Mesendoderm (in vitro differentiated cells): ENCODE data around the gene OPCML.

Experiments
- DNase-seq: peaks from one replicate; pipeline ENCODE4 v3.0.0; 2013
- H2AK5ac ChIP-seq: 2 replicates; pipeline ENCODE4 v1.6.1; 2013; ENCODE audit warnings: low read length, inconsistent platforms
- H2BK120ac ChIP-seq: 2 replicates; pipeline ENCODE4 v1.6.1; 2013; ENCODE audit warnings: low read depth, mild to moderate bottlenecking, low read length, moderate library complexity, mixed read lengths
- H2BK15ac ChIP-seq: replicated peaks from 2 replicates; pipeline ENCODE4 v1.6.1; 2013; ENCODE audit warnings: low read depth, mild to moderate bottlenecking, moderate library complexity
- H2BK5ac ChIP-seq: 2 replicates; pipeline ENCODE4 v1.6.1; 2013; ENCODE audit warnings: low read length, inconsistent platforms
- H3K18ac ChIP-seq: 2 replicates; pipeline ENCODE4 v1.6.1; 2013; ENCODE audit warnings: mild to moderate bottlenecking, low read length, mixed read lengths
- H3K23ac ChIP-seq: one replicate; pipeline ENCODE4 v1.6.1; 2013; ENCODE audit warnings: low read length
- H3K27ac ChIP-seq: 2 replicates; pipeline ENCODE4 v1.5.1; 2013; ENCODE audit warnings: low read depth, mild to moderate bottlenecking, inconsistent platforms, low read length, moderate library complexity
- H3K27me3 ChIP-seq: 2 replicates; pipeline ENCODE4 v1.6.1; 2013; ENCODE audit warnings: low read length, control low read depth, mild to moderate bottlenecking, inconsistent platforms; ENCODE audit not compliant: insufficient read depth, poor library complexity
- H3K36me3 ChIP-seq: 2 replicates; pipeline ENCODE4 v1.6.1; 2013; ENCODE audit warnings: low read length, inconsistent platforms; ENCODE audit not compliant: control insufficient read depth, insufficient read depth
- H3K4ac ChIP-seq: one replicate; pipeline ENCODE4 v1.6.1; 2013; ENCODE audit warnings: low read depth, mild to moderate bottlenecking, low read length, moderate library complexity
- H3K4me1 ChIP-seq: 2 replicates; pipeline ENCODE4 v1.6.1; 2013; ENCODE audit warnings: low read depth, low read length, inconsistent platforms; ENCODE audit not compliant: control insufficient read depth
- H3K4me2 ChIP-seq: 2 replicates; pipeline ENCODE4 v1.6.1; 2013; ENCODE audit warnings: low read length
- H3K4me3 ChIP-seq: 2 replicates; pipeline ENCODE4 v1.5.1; 2013; ENCODE audit warnings: mild to moderate bottlenecking, low read length
- H3K56ac ChIP-seq: one replicate; pipeline ENCODE4 v1.6.1; 2013; ENCODE audit warnings: low read length
- H3K79me1 ChIP-seq: 2 replicates; pipeline ENCODE4 v1.6.1; 2013; ENCODE audit warnings: low read length, inconsistent platforms
- H3K79me2 ChIP-seq: 2 replicates; pipeline ENCODE4 v1.6.1; 2013; ENCODE audit warnings: mild to moderate bottlenecking, low read length; ENCODE audit not compliant: control insufficient read depth, insufficient read depth
- H3K9ac ChIP-seq: 2 replicates; pipeline ENCODE4 v1.6.1; 2013; ENCODE audit warnings: low read length, inconsistent platforms
- H4K5ac ChIP-seq: one replicate; pipeline ENCODE4 v1.6.1; 2013; ENCODE audit warnings: low read length
- H4K8ac ChIP-seq: one replicate; pipeline ENCODE4 v1.6.1; 2013; ENCODE audit warnings: low read depth, mild to moderate bottlenecking, control low read depth, low read length, moderate library complexity
- WGBS: extraction: QIAGEN DNeasy Blood & Tissue Kit; methylation state at CpG from one replicate; pipeline ENCODE4 v1.1.7; 2013; ENCODE audit warnings: low lambda C conversion rate, missing lambda C conversion rate; ENCODE audit not compliant: insufficient coverage; ENCODE audit errors: extremely low coverage; 5-methylcytosine and 5-hydroxymethylcytosine counted together

Gene OPCML

GRCh38 chr11:133263332-133263731 is 269.0 kb downstream of the OPCML start:
- Histone ChIP-seq H3K27me3 (no peaks in the 10 kb centered on the region), H3K18ac (no peak overlapping the region), H3K4me1 (no peaks in the 10 kb centered on the region), H3K27ac (no peak overlapping the region), H3K4me2 (no peak overlapping the region), H2BK120ac (no peak overlapping the region), H3K23ac (no peak overlapping the region), H3K4me3 (no peak overlapping the region), H2BK5ac (no peak overlapping the region), H3K4ac (no peak overlapping the region), H4K8ac (no peak overlapping the region), H2BK15ac (no peak overlapping the region), H3K79me2 (no peaks in the 10 kb centered on the region), H3K56ac (no peak overlapping the region), H3K9ac (no peak overlapping the region), H2AK5ac (no peak overlapping the region), H3K79me1 (no peaks in the 10 kb centered on the region), H4K5ac (no peak overlapping the region), H3K36me3 (no peaks in the 10 kb centered on the region)
- WGBS: no CpG with 5 or more reads among the region's 2 CpGs
- DNase-seq: no peak

- no peak for DNase-seq
- H3K79me1 ChIP-seq: no peaks in the 10 kb centered on the region
- no peak overlapping the region for H2AK5ac ChIP-seq
- no peaks in the 10 kb centered on the region for H3K79me2 ChIP-seq
- H4K8ac ChIP-seq: no peak overlapping the region
- H3K18ac ChIP-seq: no peak overlapping the region
- no peak overlapping the region for H2BK5ac ChIP-seq
- no peak overlapping the region for H3K4ac ChIP-seq
- H3K9ac ChIP-seq: no peak overlapping the region
- WGBS: no CpG with 5 or more reads among the region's 2 CpGs
- H2BK15ac ChIP-seq: no peak overlapping the region
- H3K23ac ChIP-seq: no peak overlapping the region
- H3K4me2 ChIP-seq: no peak overlapping the region
- no peaks in the 10 kb centered on the region for H3K36me3 ChIP-seq
- no peak overlapping the region for H4K5ac ChIP-seq
- H3K4me1 ChIP-seq: no peaks in the 10 kb centered on the region
- no peaks in the 10 kb centered on the region for H3K27me3 ChIP-seq
- no peak overlapping the region for H3K4me3 ChIP-seq
- H3K56ac ChIP-seq: no peak overlapping the region
- no peak overlapping the region for H2BK120ac ChIP-seq
- no peak overlapping the region for H3K27ac ChIP-seq
Observed at GRCh38 chr11:133258751-133259150, 273.6 kb downstream of the OPCML start.

GRCh38 chr11:133254601-133255000 is 277.7 kb downstream of the OPCML start:
- Histone ChIP-seq H3K56ac (no peak overlapping the region), H3K27me3 (no peaks in the 10 kb centered on the region), H3K27ac (no peak overlapping the region), H3K9ac (no peak overlapping the region), H2BK120ac (no peak overlapping the region), H4K8ac (no peak overlapping the region), H3K4me3 (no peak overlapping the region), H2BK5ac (no peak overlapping the region), H2BK15ac (no peak overlapping the region), H3K4ac (no peak overlapping the region), H3K4me2 (no peak overlapping the region), H3K23ac (no peak overlapping the region), H3K36me3 (no peaks in the 10 kb centered on the region), H4K5ac (no peak overlapping the region), H3K4me1 (no peaks in the 10 kb centered on the region), H3K79me1 (no peaks in the 10 kb centered on the region), H2AK5ac (no peak overlapping the region), H3K79me2 (no peaks in the 10 kb centered on the region), H3K18ac (no peak overlapping the region)
- no peak for DNase-seq
- no CpG with 5 or more reads among the region's 3 CpGs for WGBS

- H3K4me1 ChIP-seq: no peaks in the 10 kb centered on the region
- no peak overlapping the region for H3K4me2 ChIP-seq
- no peaks in the 10 kb centered on the region for H3K79me1 ChIP-seq
- no peak overlapping the region for H3K23ac ChIP-seq
- H4K5ac ChIP-seq: no peak overlapping the region
- no peak overlapping the region for H3K18ac ChIP-seq
- H3K79me2 ChIP-seq: no peaks in the 10 kb centered on the region
- DNase-seq: no peak
- no peak overlapping the region for H2BK15ac ChIP-seq
- H2BK120ac ChIP-seq: no peak overlapping the region
- WGBS: no CpG with 5 or more reads among the region's 3 CpGs
- H3K4me3 ChIP-seq: no peak overlapping the region
- H3K27ac ChIP-seq: no peak overlapping the region
- no peak overlapping the region for H2BK5ac ChIP-seq
- no peak overlapping the region for H3K4ac ChIP-seq
- H3K56ac ChIP-seq: no peak overlapping the region
- no peaks in the 10 kb centered on the region for H3K36me3 ChIP-seq
- no peaks in the 10 kb centered on the region for H3K27me3 ChIP-seq
- no peak overlapping the region for H4K8ac ChIP-seq
- H3K9ac ChIP-seq: no peak overlapping the region
- H2AK5ac ChIP-seq: no peak overlapping the region
Observed at GRCh38 chr11:133253570-133253969, 278.7 kb downstream of the OPCML start.

GRCh38 chr11:133251841-133252240 is 280.5 kb downstream of the OPCML start:
- Histone ChIP-seq H2BK120ac (no peak overlapping the region), H3K9ac (no peak overlapping the region), H2AK5ac (no peak overlapping the region), H3K36me3 (no peaks in the 10 kb centered on the region), H3K4me1 (no peaks in the 10 kb centered on the region), H3K27ac (no peak overlapping the region), H3K27me3 (no peaks in the 10 kb centered on the region), H3K4me3 (no peak overlapping the region), H3K4ac (no peak overlapping the region), H3K79me2 (no peaks in the 10 kb centered on the region), H4K8ac (no peak overlapping the region), H3K23ac (no peak overlapping the region), H3K18ac (no peak overlapping the region), H3K79me1 (no peaks in the 10 kb centered on the region), H3K56ac (no peak overlapping the region), H4K5ac (no peak overlapping the region), H2BK5ac (no peak overlapping the region), H2BK15ac (no peak overlapping the region), H3K4me2 (no peak overlapping the region)
- DNase-seq: no peak
- WGBS: no CpG with 5 or more reads among the region's 3 CpGs

- Histone ChIP-seq H3K9ac (no peak overlapping the region), H3K4ac (no peak overlapping the region), H3K4me2 (no peak overlapping the region), H3K79me2 (no peaks in the 10 kb centered on the region), H2BK120ac (no peak overlapping the region), H3K18ac (no peak overlapping the region), H4K8ac (no peak overlapping the region), H2BK5ac (no peak overlapping the region), H3K23ac (no peak overlapping the region), H2AK5ac (no peak overlapping the region), H3K4me1 (no peaks in the 10 kb centered on the region), H3K4me3 (no peak overlapping the region), H4K5ac (no peak overlapping the region), H3K36me3 (no peaks in the 10 kb centered on the region), H2BK15ac (no peak overlapping the region), H3K27ac (no peak overlapping the region), H3K79me1 (no peaks in the 10 kb centered on the region), H3K56ac (no peak overlapping the region), H3K27me3 (no peaks in the 10 kb centered on the region)
- no CpG with 5 or more reads among the region's 6 CpGs for WGBS
- no peak for DNase-seq
Observed at GRCh38 chr11:133249530-133249929, 282.8 kb downstream of the OPCML start.
